Left ventricle myocardium inferior (tissue), 1 donor: ENCODE results near the gene NKAIN2. TPM values are rescaled to one million over a fixed set of nuclear protein-coding genes. Genes with fewer than 3 reads are reported as not detected.
A peak's percentile ranks its signal among the peaks of the same experiment; 100 is the strongest.

Source experiments
- DNase-seq: peaks from one replicate; pipeline ENCODE4 v3.0.0-alpha.2; 2020
- H3K27ac ChIP-seq: fragments of 200-600 bp; replicated peaks from 2 replicates; pipeline ENCODE4 v1.8.0; 2021
- H3K27me3 ChIP-seq: fragments of 200-600 bp; 2 replicates; pipeline ENCODE4 v1.8.0; 2021; ENCODE audit warnings: low read depth
- H3K36me3 ChIP-seq: fragments of 200-600 bp; 2 replicates; pipeline ENCODE4 v1.8.0; 2021
- H3K4me1 ChIP-seq: fragments of 200-600 bp; 2 replicates; pipeline ENCODE4 v1.8.0; 2021
- H3K4me3 ChIP-seq: fragments of 200-600 bp; 2 replicates; pipeline ENCODE4 v1.8.0; 2021; ENCODE audit warnings: mild to moderate bottlenecking, moderate library complexity
- H3K9me3 ChIP-seq: fragments of 200-600 bp; replicated peaks from 2 replicates; pipeline ENCODE4 v1.8.0; 2021
- CTCF ChIP-seq: fragments of 200-600 bp; IDR thresholded peaks from 2 replicates; pipeline ENCODE4 v1.8.0; 2021; ENCODE audit warnings: antibody characterized with exemption, mild to moderate bottlenecking, borderline replicate concordance
- intact Hi-C: fragments of 100-400 bp; cut with micrococcal nuclease; formaldehyde crosslinking; loops from one replicate; pipeline ENCODE4 v1.11.0; 2022
- long read RNA-seq: library from polyadenylated mRNA; unstranded; transcript quantifications from one replicate; pipeline ENCODE4 v2.0.0, GENCODE V29; 2021
- total RNA-seq: library from RNA; stranded (reverse); fragmentation: NEBNext Ultra II Directional; extraction: Animal tissue kit (Norgen Biotek cat#: 25700); gene quantifications from one replicate; pipeline ENCODE4 v1.2.1, GENCODE V29; 2021
- donor health status: DM: no; HTN: yes; CAD: no; lungs with severe emphysema.

NKAIN2 gene
- 0.22 TPM for total RNA-seq
- long read RNA-seq, result 0 reads

GRCh38 chr6:123803504-123804013, at the start of gene NKAIN2:
TSS of gene NKAIN2 (plus strand) at chr6:123803865.
- Histone ChIP-seq H3K9me3 (no peaks in the 10 kb centered on the region), H3K27ac (no peak within 1 kb of the TSS), H3K27me3 (peaks cover 94% of the 10 kb centered on the region), H3K4me3 (peak within 1 kb of the TSS; percentile 70), H3K4me1 (peaks cover 16% of the 10 kb centered on the region), H3K36me3 (no peaks in the 10 kb centered on the region)
- intact Hi-C loops, result no loop called here
- DNase-seq, result no peak
- TF ChIP-seq CTCF, result no peak

GRCh38 chr6:123759472-123759871, 44.2 kb upstream of the NKAIN2 start:
- no peaks in the 10 kb centered on the region for H3K27me3 ChIP-seq
- no peak overlapping the region for H3K27ac ChIP-seq
- no peak for DNase-seq
- H3K36me3 ChIP-seq, result no peaks in the 10 kb centered on the region
- TF ChIP-seq CTCF, result no peak
- H3K4me1 ChIP-seq, result no peaks in the 10 kb centered on the region
- H3K9me3 ChIP-seq, result peaks cover 25% of the 10 kb centered on the region
- intact Hi-C loops, result no loop called here
- H3K4me3 ChIP-seq, result no peak overlapping the region

- no peak for DNase-seq
- Histone ChIP-seq H3K4me1 (no peaks in the 10 kb centered on the region), H3K4me3 (no peak overlapping the region), H3K9me3 (no peaks in the 10 kb centered on the region), H3K27me3 (no peaks in the 10 kb centered on the region), H3K36me3 (no peaks in the 10 kb centered on the region), H3K27ac (no peak overlapping the region)
- TF ChIP-seq CTCF, result no peak
- intact Hi-C loops, result no loop called here
Observed at GRCh38 chr6:123763904-123764303, 39.8 kb upstream of the NKAIN2 start.

GRCh38 chr6:123764722-123765121, 38.9 kb upstream of the NKAIN2 start:
- TF ChIP-seq CTCF, result no peak
- Histone ChIP-seq H3K9me3 (no peaks in the 10 kb centered on the region), H3K27me3 (no peaks in the 10 kb centered on the region), H3K4me1 (no peaks in the 10 kb centered on the region), H3K36me3 (no peaks in the 10 kb centered on the region), H3K4me3 (no peak overlapping the region), H3K27ac (no peak overlapping the region)
- DNase-seq, result no peak
- intact Hi-C loops, result no loop called here

- intact Hi-C loops, result no loop called here
- H3K27me3 ChIP-seq, result peaks cover under 1% of the 10 kb centered on the region
- H3K9me3 ChIP-seq, result no peaks in the 10 kb centered on the region
- no peak overlapping the region for H3K4me3 ChIP-seq
- no peak for TF ChIP-seq CTCF
- H3K36me3 ChIP-seq, result no peaks in the 10 kb centered on the region
- H3K27ac ChIP-seq, result no peak overlapping the region
- no peak for DNase-seq
- no peaks in the 10 kb centered on the region for H3K4me1 ChIP-seq
Observed at GRCh38 chr6:123768921-123769320, 34.7 kb upstream of the NKAIN2 start.
